SH-SY5Y (cell line): ENCODE results near the gene PRKD1.

Experiments
- GATA2 ChIP-seq: IDR thresholded peaks from 2 replicates; pipeline ENCODE4 v1.6.1; 2011; ENCODE audit warnings: mild to moderate bottlenecking, low read depth, low read length
- GATA3 ChIP-seq: IDR thresholded peaks from 2 replicates; pipeline ENCODE4 v1.6.1; 2011; ENCODE audit warnings: low read depth, mild to moderate bottlenecking, low read length, moderate library complexity

DNA sequence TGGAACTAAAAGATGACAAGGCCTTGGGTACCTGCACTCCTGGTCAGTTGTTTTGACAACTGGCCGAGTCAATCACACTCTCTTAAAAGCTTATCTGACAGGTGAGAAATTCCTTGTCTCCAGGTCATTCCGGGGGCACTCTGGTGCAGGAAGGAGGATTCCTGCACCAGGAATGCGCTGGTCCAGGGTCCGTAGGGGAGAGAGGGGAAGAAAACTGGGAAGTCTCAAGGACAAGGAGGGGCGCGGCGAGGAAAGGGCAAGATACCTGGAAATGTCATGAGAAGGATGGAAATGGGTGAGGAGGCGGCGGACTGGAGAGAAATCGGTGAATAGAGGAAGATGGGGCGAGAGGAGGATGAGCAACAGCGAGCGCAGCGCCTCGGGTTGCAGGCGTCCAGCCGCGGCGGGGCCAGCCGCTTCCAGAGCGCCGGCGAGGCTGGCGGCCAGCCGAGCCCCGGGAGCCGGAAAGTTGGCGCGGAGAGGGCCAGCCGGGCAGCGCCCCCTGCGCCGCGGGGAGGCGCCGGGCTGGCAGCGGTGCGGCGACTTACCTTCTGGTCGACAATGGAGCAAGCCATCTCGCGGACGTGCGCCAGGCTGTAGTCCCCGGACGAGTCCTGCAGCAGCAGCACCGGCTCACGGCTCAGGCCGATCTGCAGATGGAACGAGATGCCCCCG, 809 bp downstream of the PRKD1 start:
- TF ChIP-seq GATA2 (no peak), GATA3 (no peak)
